Ovary (tissue), 9 donors: ENCODE data around the gene RNF214. TPM values are rescaled to one million over a fixed set of nuclear protein-coding genes. Genes with fewer than 3 reads are reported as not detected.

Source experiments
- DNase-seq, 5 donors: peaks; one replicate each; pipeline ENCODE4 v3.0.0-alpha.2; 2019 to 2020
- H3K27ac ChIP-seq, 2 donors: fragments of 200-600 bp; one replicate each; pipeline versions ENCODE4 v1.5.1 to v1.8.0; 2019 to 2022
- H3K27me3 ChIP-seq: fragments of 200-600 bp; one replicate; pipeline ENCODE4 v1.8.0; 2022
- H3K36me3 ChIP-seq: fragments of 200-600 bp; sonication (generic); one replicate; pipeline ENCODE4 v1.5.1; 2019
- H3K4me1 ChIP-seq: one replicate; pipeline ENCODE4 v1.8.1; 2013; ENCODE audit warnings: mild to moderate bottlenecking, moderate library complexity; ENCODE audit not compliant: insufficient read depth
- H3K4me3 ChIP-seq: fragments of 200-600 bp; sonication (generic); one replicate; pipeline ENCODE4 v1.5.1; 2017
- H3K9me3 ChIP-seq, 2 donors: fragments of 200-600 bp in 1 of 2; sonication (generic) in 1 of 2; one replicate each; pipeline versions ENCODE4 v1.5.1 to v1.8.1; 2013 to 2019; ENCODE audit warnings: mild to moderate bottlenecking in 1 of 2, moderate library complexity in 1 of 2
- EP300 ChIP-seq: sonication (generic); formaldehyde crosslinking; IDR thresholded peaks from one replicate; pipeline ENCODE4 v1.6.1; 2017; ENCODE audit warnings: antibody characterized with exemption
- POLR2A ChIP-seq: fragments of 450-650 bp; IDR thresholded peaks from one replicate; pipeline ENCODE4 v1.6.1; 2017; ENCODE audit warnings: antibody characterized with exemption, mild to moderate bottlenecking, moderate library complexity
- WGBS, 3 donors: extraction: QIAGEN DNeasy Blood & Tissue Kit in 1 of 3; methylation state at CpG; one replicate each; pipeline versions ENCODE4 v1.1.5 to v1.1.7; 2013 to 2017; 5-methylcytosine and 5-hydroxymethylcytosine counted together
- intact Hi-C, 4 donors: fragments of 100-400 bp; cut with DNase I; formaldehyde crosslinking; loops; one replicate each; pipeline versions ENCODE4 v1.11.0 to v1.15.1; 2022 to 2023
- polyA plus RNA-seq, 2 donors: library from polyadenylated mRNA; stranded (reverse); fragments of 200-250 nt in 1 of 2; fragments of 350-450 nt in 1 of 2; fragmentation: Illumina TruSeq in 1 of 2; extraction: RNeasy Lipid Tissue Mini Kit (QIAGEN cat#74804) in 1 of 2; gene quantifications; one replicate each; pipeline ENCODE4 v1.2.3, GENCODE V29; 2013 to 2014
- total RNA-seq, 7 donors: library from RNA; depleted of rRNA in 2 of 7; stranded (reverse); fragments of >200 nt in 2 of 7; fragmentation: NEBNext Ultra II Directional in 3 of 7; extraction: Animal tissue kit (Norgen Biotek cat#: 25700) in 3 of 7; gene quantifications; one replicate each; pipeline versions ENCODE4 v1.1.0 to v1.2.4, GENCODE V29; 2016 to 2023
- TF ChIP-seq, protein P1 (sequence below), 3 donors: fragments of 450-650 bp in 2 of 3; fragments of 200-600 bp in 1 of 3; IDR thresholded peaks; one replicate each; pipeline versions ENCODE4 v1.5.1 to v1.8.0; 2016 to 2022; ENCODE audit warnings: antibody characterized with exemption in 3 of 3, mild to moderate bottlenecking in 1 of 3
- donor health status: DM: no; HTN: no; CAD: no; lungs with moderate emphysema.
- donor health status: DM: no; HTN: no; CAD: no.
- donor health status: Bipolar disorder and iron deficiency.
- donor health status: DM: yes; HTN: yes; CAD: no.
- donor health status: DM: no; HTN: no; CAD: no.
- donor health status: DM: yes; HTN: yes; CAD: no.

RNF214 gene
- total and polyA plus RNA-seq, 9 donors = 9.7 to 40.9 (median 27.3) TPM

GRCh38 chr11:117226388-117227385 is 5.8 kb upstream of the RNF214 start:
- Histone ChIP-seq H3K36me3 (no peaks in the 10 kb centered on the region), H3K4me1 (peaks cover 4% of the 10 kb centered on the region), H3K27ac (no peak overlapping the region), H3K9me3 (no peaks in the 10 kb centered on the region), H3K4me3 (no peak overlapping the region), H3K27me3 (no peaks in the 10 kb centered on the region)
- TF ChIP-seq POLR2A = no peak
- TF ChIP-seq EP300 = no peak
- TF ChIP-seq, protein P1, sequence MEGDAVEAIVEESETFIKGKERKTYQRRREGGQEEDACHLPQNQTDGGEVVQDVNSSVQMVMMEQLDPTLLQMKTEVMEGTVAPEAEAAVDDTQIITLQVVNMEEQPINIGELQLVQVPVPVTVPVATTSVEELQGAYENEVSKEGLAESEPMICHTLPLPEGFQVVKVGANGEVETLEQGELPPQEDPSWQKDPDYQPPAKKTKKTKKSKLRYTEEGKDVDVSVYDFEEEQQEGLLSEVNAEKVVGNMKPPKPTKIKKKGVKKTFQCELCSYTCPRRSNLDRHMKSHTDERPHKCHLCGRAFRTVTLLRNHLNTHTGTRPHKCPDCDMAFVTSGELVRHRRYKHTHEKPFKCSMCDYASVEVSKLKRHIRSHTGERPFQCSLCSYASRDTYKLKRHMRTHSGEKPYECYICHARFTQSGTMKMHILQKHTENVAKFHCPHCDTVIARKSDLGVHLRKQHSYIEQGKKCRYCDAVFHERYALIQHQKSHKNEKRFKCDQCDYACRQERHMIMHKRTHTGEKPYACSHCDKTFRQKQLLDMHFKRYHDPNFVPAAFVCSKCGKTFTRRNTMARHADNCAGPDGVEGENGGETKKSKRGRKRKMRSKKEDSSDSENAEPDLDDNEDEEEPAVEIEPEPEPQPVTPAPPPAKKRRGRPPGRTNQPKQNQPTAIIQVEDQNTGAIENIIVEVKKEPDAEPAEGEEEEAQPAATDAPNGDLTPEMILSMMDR (IDR thresholded peaks at IDR 0.05) = peak; percentile 54 to 84 (median 80)
- 63 to 65% (median 65%) methylated on average over 19 of the region's 19 CpGs for WGBS, 3 donors
- DNase-seq = peak in 2 of 5 donors; percentile 51 to 53
- intact Hi-C loops = loop anchor here (5.0 to 10.0 kb wide), 10 partner anchors 44 to 494 kb away; partner anchors contain the start of genes APOA5 (in 1 of the 4), SIDT2 (in 1 of the 4) and SIK3 (in 1 of the 4)

GRCh38 chr11:117228091-117228490 is 4.4 kb upstream of the RNF214 start:
- Histone ChIP-seq H3K27ac (no peak overlapping the region), H3K4me3 (no peak overlapping the region), H3K9me3 (no peaks in the 10 kb centered on the region), H3K4me1 (peaks cover 1% of the 10 kb centered on the region), H3K27me3 (no peaks in the 10 kb centered on the region), H3K36me3 (no peaks in the 10 kb centered on the region)
- intact Hi-C loops = loop anchor here (5.0 to 10.0 kb wide), 10 partner anchors 46 to 496 kb away; partner anchors contain the start of genes APOA5 (in 1 of the 4), SIDT2 (in 1 of the 4) and SIK3 (in 1 of the 4)
- TF ChIP-seq, protein P1 (IDR thresholded peaks at IDR 0.05) = no peak
- TF ChIP-seq POLR2A (no peak), EP300 (no peak)
- 91 to 95% (median 92%) methylated on average over 11 of the region's 11 CpGs for WGBS, 3 donors
- no peak for DNase-seq

- H3K9me3 ChIP-seq = no peaks in the 10 kb centered on the region
- H3K4me1 ChIP-seq = peaks cover 1% of the 10 kb centered on the region
- DNase-seq = no peak
- 91 to 95% (median 93%) methylated on average over 10 to 12 of the region's 12 CpGs for WGBS, 3 donors
- no peak overlapping the region for H3K4me3 ChIP-seq
- no peak overlapping the region for H3K27ac ChIP-seq
- H3K27me3 ChIP-seq = no peaks in the 10 kb centered on the region
- H3K36me3 ChIP-seq = no peaks in the 10 kb centered on the region
- TF ChIP-seq POLR2A = no peak
- TF ChIP-seq, protein P1 (IDR thresholded peaks at IDR 0.05) = no peak
- TF ChIP-seq EP300 = no peak
- intact Hi-C loops = loop anchor here (5.0 to 10.0 kb wide), 10 partner anchors 47 to 497 kb away; partner anchors contain the start of genes APOA5 (in 1 of the 4), SIDT2 (in 1 of the 4) and SIK3 (in 1 of the 4)
Observed at GRCh38 chr11:117229411-117229810, 3.1 kb upstream of the RNF214 start.

DNA sequence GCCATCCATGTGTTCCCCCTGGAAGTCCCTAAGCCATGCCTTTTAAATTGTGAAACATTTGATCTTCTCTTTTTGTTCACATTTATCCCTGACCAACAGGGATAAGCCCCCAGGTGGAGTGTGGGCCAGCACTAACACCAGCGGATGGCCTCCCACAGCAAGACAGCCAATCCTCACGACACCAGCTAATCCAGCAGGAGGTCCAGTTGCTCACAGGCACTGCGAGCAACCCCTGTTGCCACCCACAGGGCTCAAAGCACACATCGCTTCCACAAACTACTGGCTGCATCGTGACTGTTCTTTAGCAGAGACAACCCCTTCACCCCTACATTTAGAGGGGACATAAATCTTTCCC is 2.6 kb upstream of the RNF214 start:
- Histone ChIP-seq H3K4me3 (no peak overlapping the region), H3K9me3 (no peaks in the 10 kb centered on the region), H3K27me3 (no peaks in the 10 kb centered on the region), H3K27ac (no peak overlapping the region), H3K36me3 (no peaks in the 10 kb centered on the region), H3K4me1 (peaks cover 1% of the 10 kb centered on the region)
- TF ChIP-seq EP300 (no peak), POLR2A (no peak)
- TF ChIP-seq, protein P1 (IDR thresholded peaks at IDR 0.05) = no peak
- intact Hi-C loops = loop anchor here (5.0 to 10.0 kb wide), 14 partner anchors 48 to 498 kb away; partner anchors contain the start of genes APOA5 (in 2 of the 4), BACE1 (in 2 of the 4), CEP164 (in 1 of the 4) and SIDT2 (in 1 of the 4)
- 78 to 84% (median 80%) methylated on average over 5 of the region's 5 CpGs for WGBS, 3 donors
- no peak for DNase-seq
